HL-60 (cell line): ENCODE data around the gene CAMSAP1.

Source experiments
- POLR2AphosphoS5 ChIP-seq: IDR thresholded peaks from 2 replicates; pipeline ENCODE4 v1.6.1; 2012; ENCODE audit warnings: low read depth
- REST ChIP-seq: IDR thresholded peaks from 2 replicates; pipeline ENCODE4 v1.6.1; 2012; ENCODE audit warnings: low read depth; ENCODE audit not compliant: insufficient replicate concordance
- SPI1 ChIP-seq: IDR thresholded peaks from 2 replicates; pipeline ENCODE4 v1.6.1; 2012; ENCODE audit warnings: low read depth, mild to moderate bottlenecking, borderline replicate concordance
- TF ChIP-seq, protein P1 (sequence below): IDR thresholded peaks from one replicate; pipeline ENCODE4 v1.5.1; 2011; ENCODE audit warnings: low read length, control low read depth, inconsistent platforms; ENCODE audit not compliant: insufficient read depth

DNA sequence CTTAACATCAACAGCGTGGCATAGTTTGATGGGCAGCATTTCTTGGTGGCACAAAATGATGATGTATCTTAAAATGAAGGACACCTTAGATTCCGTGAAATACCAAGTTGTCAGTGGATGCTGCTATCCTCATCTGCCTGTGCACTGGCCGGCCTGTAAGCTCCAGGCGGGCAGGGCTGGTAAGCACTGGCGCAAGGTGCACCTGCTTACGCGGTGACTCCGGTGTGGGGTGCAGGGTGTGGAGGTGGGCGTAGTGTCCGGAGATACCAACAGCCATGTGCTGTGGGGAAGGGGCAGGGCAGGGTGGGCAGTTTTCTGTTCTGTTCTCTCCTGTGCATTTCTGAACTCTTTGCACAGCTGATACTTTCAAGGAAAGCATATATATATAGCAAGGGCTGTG is 103.9 kb downstream of the CAMSAP1 start:
- TF ChIP-seq, protein P1, sequence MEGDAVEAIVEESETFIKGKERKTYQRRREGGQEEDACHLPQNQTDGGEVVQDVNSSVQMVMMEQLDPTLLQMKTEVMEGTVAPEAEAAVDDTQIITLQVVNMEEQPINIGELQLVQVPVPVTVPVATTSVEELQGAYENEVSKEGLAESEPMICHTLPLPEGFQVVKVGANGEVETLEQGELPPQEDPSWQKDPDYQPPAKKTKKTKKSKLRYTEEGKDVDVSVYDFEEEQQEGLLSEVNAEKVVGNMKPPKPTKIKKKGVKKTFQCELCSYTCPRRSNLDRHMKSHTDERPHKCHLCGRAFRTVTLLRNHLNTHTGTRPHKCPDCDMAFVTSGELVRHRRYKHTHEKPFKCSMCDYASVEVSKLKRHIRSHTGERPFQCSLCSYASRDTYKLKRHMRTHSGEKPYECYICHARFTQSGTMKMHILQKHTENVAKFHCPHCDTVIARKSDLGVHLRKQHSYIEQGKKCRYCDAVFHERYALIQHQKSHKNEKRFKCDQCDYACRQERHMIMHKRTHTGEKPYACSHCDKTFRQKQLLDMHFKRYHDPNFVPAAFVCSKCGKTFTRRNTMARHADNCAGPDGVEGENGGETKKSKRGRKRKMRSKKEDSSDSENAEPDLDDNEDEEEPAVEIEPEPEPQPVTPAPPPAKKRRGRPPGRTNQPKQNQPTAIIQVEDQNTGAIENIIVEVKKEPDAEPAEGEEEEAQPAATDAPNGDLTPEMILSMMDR: no peak
- TF ChIP-seq POLR2AphosphoS5 (no peak), SPI1 (no peak), REST (no peak)
